PC-9 (cell line): ENCODE data around the gene LEUTX. TPM values are rescaled to one million over a fixed set of nuclear protein-coding genes. Genes with fewer than 3 reads are reported as not detected.

ENCODE experiments used
- BruUV-seq: library from RNA; stranded (reverse); fragments of 400-500 nt; replicated peaks from 2 replicates; lab custom pipeline; 2021; lab: Mats Ljungman, UMichigan
- CTCF ChIA-PET: fragments of 300-600 bp; sonication (Branson Sonifier 250); formaldehyde crosslinking; loops from one replicate; lab custom pipeline; 2022; ENCODE audit warnings: antibody characterized with exemption; lab: Charles Lee
- POLR2A ChIA-PET: fragments of 300-600 bp; sonication (Branson Sonifier 250); formaldehyde crosslinking; loops from one replicate; lab custom pipeline; 2022; ENCODE audit warnings: antibody characterized with exemption; ENCODE audit not compliant: unreplicated experiment; lab: Charles Lee
- DNase-seq, 2 experiments: peaks; one replicate each; pipeline versions ENCODE4 v3.0.0 to v3.0.0-alpha.2; 2015 to 2022; ENCODE audit warnings: mixed read lengths in 1 of 2
- H2AFZ ChIP-seq: fragments of 200-600 bp; sonication (generic); 2 replicates; pipeline ENCODE4 v1.8.1; 2017; ENCODE audit warnings: antibody characterized with exemption
- H3F3A ChIP-seq: fragments of 200-600 bp; sonication (generic); 2 replicates; pipeline ENCODE4 v1.8.1; 2017; ENCODE audit warnings: antibody characterized with exemption, mild to moderate bottlenecking, low read depth; ENCODE audit not compliant: insufficient read depth
- H3K27ac ChIP-seq: fragments of 200-600 bp; sonication (generic); 2 replicates; pipeline ENCODE4 v1.6.1; 2016; ENCODE audit warnings: mixed run types
- H3K27me3 ChIP-seq: fragments of 200-600 bp; sonication (generic); 2 replicates; pipeline ENCODE4 v1.6.1; 2016; ENCODE audit warnings: low read depth, mixed run types; ENCODE audit not compliant: insufficient read depth
- H3K36me3 ChIP-seq: fragments of 200-600 bp; sonication (generic); 2 replicates; pipeline ENCODE4 v1.6.1; 2016; ENCODE audit warnings: low read depth, mixed run types
- H3K4me1 ChIP-seq: fragments of 200-600 bp; sonication (generic); replicated peaks from 2 replicates; pipeline ENCODE4 v1.6.1; 2016; ENCODE audit warnings: mixed run types; ENCODE audit not compliant: insufficient read depth
- H3K4me2 ChIP-seq: fragments of 200-600 bp; sonication (generic); 2 replicates; pipeline ENCODE4 v1.6.1; 2017; ENCODE audit warnings: mixed run types
- H3K4me3 ChIP-seq: fragments of 200-600 bp; sonication (generic); 2 replicates; pipeline ENCODE4 v1.6.1; 2016; ENCODE audit warnings: mixed run types
- H3K79me2 ChIP-seq: fragments of 200-600 bp; sonication (generic); 2 replicates; pipeline ENCODE4 v1.6.1; 2017; ENCODE audit warnings: low read depth, mixed run types
- H3K9me2 ChIP-seq: fragments of 200-600 bp; sonication (generic); 2 replicates; pipeline ENCODE4 v1.8.1; 2017; ENCODE audit warnings: mild to moderate bottlenecking; ENCODE audit not compliant: insufficient read depth
- H3K9me3 ChIP-seq: fragments of 200-600 bp; sonication (generic); 2 replicates; pipeline ENCODE4 v1.8.1; 2016; ENCODE audit warnings: low read depth; ENCODE audit not compliant: insufficient read depth
- H4K20me1 ChIP-seq: fragments of 200-600 bp; sonication (generic); 2 replicates; pipeline ENCODE4 v1.8.1; 2017; ENCODE audit not compliant: insufficient read depth
- EZH2 ChIP-seq: fragments of 200-600 bp; sonication (generic); IDR thresholded peaks from 2 replicates; pipeline ENCODE4 v1.8.0; 2017; ENCODE audit warnings: antibody characterized with exemption, low read depth
- intact Hi-C: fragments of 100-400 bp; cut with micrococcal nuclease; formaldehyde crosslinking; loops from one replicate; pipeline ENCODE4 v1.10.0; 2022; ENCODE audit not compliant: unreplicated experiment
- total RNA-seq: library from RNA; stranded (reverse); gene quantifications from 2 replicates; pipeline ENCODE4 v1.2.3, GENCODE V29; 2021
- TF ChIP-seq, protein P1 (sequence below): fragments of 200-600 bp; sonication (generic); conservative IDR thresholded peaks from 2 replicates; pipeline ENCODE4 v1.6.1; 2017; ENCODE audit warnings: mixed run types, antibody characterized with exemption, mild to moderate bottlenecking, moderate library complexity

LEUTX gene
- total RNA-seq, 1 experiment from 2014 or later = not detected

DNA sequence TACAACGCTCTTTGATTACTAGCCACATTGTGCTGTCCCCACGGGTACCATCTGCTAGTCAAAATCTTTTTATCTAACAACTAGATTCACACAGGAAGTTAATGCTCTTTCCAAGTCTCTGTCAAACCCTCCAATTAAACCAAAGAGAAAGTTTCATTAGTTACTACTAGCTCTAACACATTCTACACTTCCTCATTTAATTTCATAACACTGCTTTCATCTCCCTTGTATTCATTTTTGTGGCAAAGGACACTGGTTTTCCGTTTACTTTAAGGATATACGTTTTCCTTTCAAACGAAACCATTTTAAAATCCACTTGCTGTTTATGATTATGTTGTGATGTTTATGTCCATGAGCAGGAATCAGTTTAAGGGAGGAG is 50.0 kb downstream of the LEUTX start:
- ChIA-PET CTCF (interaction anchor here (0.7 kb wide), 1 partner anchor 16 kb away, joined by 8 read pairs; no protein-coding TSS in a partner anchor), POLR2A (interaction anchor here (0.6 kb wide), 1 partner anchor 400 kb away, joined by 3 read pairs; no protein-coding TSS in a partner anchor)
- Histone ChIP-seq H3K27ac (no peak overlapping the region), H3F3A (0 out of 2 replicates have a peak, but pooled peaks cover 3% of the 10 kb centered on the region), H3K36me3 (no peaks in the 10 kb centered on the region), H3K4me3 (no peak overlapping the region), H3K4me1 (no peaks in the 10 kb centered on the region), H3K9me3 (no peaks in the 10 kb centered on the region), H3K4me2 (no peak overlapping the region), H3K79me2 (no peaks in the 10 kb centered on the region), H3K9me2 (no peaks in the 10 kb centered on the region), H3K27me3 (no peaks in the 10 kb centered on the region), H4K20me1 (no peaks in the 10 kb centered on the region), H2AFZ (no peak overlapping the region)
- BruUV-seq = no TSS peak
- DNase-seq = no peak
- TF ChIP-seq, protein P1, sequence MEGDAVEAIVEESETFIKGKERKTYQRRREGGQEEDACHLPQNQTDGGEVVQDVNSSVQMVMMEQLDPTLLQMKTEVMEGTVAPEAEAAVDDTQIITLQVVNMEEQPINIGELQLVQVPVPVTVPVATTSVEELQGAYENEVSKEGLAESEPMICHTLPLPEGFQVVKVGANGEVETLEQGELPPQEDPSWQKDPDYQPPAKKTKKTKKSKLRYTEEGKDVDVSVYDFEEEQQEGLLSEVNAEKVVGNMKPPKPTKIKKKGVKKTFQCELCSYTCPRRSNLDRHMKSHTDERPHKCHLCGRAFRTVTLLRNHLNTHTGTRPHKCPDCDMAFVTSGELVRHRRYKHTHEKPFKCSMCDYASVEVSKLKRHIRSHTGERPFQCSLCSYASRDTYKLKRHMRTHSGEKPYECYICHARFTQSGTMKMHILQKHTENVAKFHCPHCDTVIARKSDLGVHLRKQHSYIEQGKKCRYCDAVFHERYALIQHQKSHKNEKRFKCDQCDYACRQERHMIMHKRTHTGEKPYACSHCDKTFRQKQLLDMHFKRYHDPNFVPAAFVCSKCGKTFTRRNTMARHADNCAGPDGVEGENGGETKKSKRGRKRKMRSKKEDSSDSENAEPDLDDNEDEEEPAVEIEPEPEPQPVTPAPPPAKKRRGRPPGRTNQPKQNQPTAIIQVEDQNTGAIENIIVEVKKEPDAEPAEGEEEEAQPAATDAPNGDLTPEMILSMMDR = no peak
- no peak for TF ChIP-seq EZH2
- intact Hi-C loops = no loop called here

DNA sequence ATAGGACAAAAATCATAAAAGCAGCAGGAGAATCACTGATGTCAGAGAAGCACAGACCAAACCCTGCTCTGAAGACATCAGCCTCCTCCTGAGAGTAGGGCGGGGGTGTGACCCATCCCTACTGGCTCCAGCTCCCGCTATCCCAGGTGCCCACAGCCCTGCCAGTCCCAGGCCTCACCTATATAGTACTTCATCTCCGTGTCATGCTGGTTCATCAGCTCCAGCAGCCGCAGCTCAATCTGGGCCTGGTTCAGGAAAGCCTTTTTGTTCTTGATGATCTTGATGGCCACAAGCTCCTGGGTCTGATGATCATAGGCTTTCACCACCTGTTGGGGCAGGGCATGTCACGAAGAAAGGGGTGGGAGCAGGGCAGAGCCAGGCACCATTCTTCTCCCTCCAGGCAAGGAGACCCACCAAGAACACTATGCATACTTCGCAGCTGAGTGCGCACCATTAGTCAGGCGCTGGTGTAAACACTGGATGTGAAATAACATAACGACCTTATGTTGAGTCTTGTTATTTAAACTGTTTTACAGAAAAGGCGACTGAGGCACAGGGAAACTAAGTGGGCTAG is 51.1 kb downstream of the LEUTX start:
- intact Hi-C loops = no loop called here
- no peaks in the 10 kb centered on the region for H4K20me1 ChIP-seq
- no peak overlapping the region for H2AFZ ChIP-seq
- H3K4me1 ChIP-seq = no peaks in the 10 kb centered on the region
- no peak overlapping the region for H3K4me2 ChIP-seq
- peaks cover 8% of the 10 kb centered on the region; the same call in 1 of the 2 replicates for H3K36me3 ChIP-seq
- TF ChIP-seq EZH2 = no peak
- TF ChIP-seq, protein P1 = no peak
- H3K4me3 ChIP-seq = no peak overlapping the region
- no peak for DNase-seq
- CTCF ChIA-PET = no interaction called here
- H3K9me2 ChIP-seq = no peaks in the 10 kb centered on the region
- H3K9me3 ChIP-seq = no peaks in the 10 kb centered on the region
- H3K27ac ChIP-seq = no peak overlapping the region
- no peaks in the 10 kb centered on the region for H3K79me2 ChIP-seq
- POLR2A ChIA-PET = no interaction called here
- H3F3A ChIP-seq = 0 out of 2 replicates have a peak, but pooled peaks cover 3% of the 10 kb centered on the region
- no peaks in the 10 kb centered on the region for H3K27me3 ChIP-seq
- no TSS peak for BruUV-seq

DNA sequence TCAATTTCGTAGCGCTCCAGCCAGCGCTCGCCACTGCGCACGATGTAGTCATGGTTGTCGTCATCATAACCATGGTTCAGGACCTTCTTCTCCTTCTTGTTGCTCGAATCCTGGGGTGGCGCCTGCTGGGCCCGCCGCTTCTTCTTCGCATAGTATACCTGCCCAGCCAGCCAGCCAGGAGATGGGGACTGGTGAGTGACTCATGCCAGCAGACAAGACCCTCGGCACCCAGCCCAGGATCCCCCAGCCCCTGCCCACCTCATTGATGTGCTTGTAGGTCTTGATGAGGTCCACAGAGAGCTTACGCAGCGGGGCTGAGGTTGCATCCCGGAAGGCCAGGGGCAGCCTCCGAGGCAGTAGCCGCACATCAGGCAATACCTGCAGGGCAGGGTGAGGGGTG is 51.8 kb downstream of the LEUTX start:
- 0 out of 2 replicates have a peak, but pooled peaks cover 3% of the 10 kb centered on the region for H3F3A ChIP-seq
- no peak for DNase-seq
- no peaks in the 10 kb centered on the region for H3K9me3 ChIP-seq
- H4K20me1 ChIP-seq = no peaks in the 10 kb centered on the region
- no peaks in the 10 kb centered on the region for H3K4me1 ChIP-seq
- H3K27me3 ChIP-seq = no peaks in the 10 kb centered on the region
- no peak overlapping the region for H3K27ac ChIP-seq
- H3K36me3 ChIP-seq = peaks cover 8% of the 10 kb centered on the region; the same call in 1 of the 2 replicates
- H2AFZ ChIP-seq = no peak overlapping the region
- H3K79me2 ChIP-seq = no peaks in the 10 kb centered on the region
- intact Hi-C loops = no loop called here
- H3K4me2 ChIP-seq = no peak overlapping the region
- H3K4me3 ChIP-seq = no peak overlapping the region
- ChIA-PET CTCF (no interaction called here), POLR2A (no interaction called here)
- no TSS peak for BruUV-seq
- no peak for TF ChIP-seq EZH2
- TF ChIP-seq, protein P1 = no peak
- no peaks in the 10 kb centered on the region for H3K9me2 ChIP-seq
